M059J (cell line): ENCODE results near the gene NPC1. TPM values are rescaled to one million over a fixed set of nuclear protein-coding genes. Genes with fewer than 3 reads are reported as not detected.
A peak's percentile ranks its signal among the peaks of the same experiment; 100 is the strongest.

ENCODE experiments used
- DNase-seq: peaks from one replicate; pipeline ENCODE4 v3.0.0-alpha.2; 2012; ENCODE audit warnings: low read depth
- total RNA-seq: library from RNA; depleted of rRNA; stranded (reverse); fragments of >200 nt; shearing (Covaris generic); gene quantifications from 2 replicates; pipeline ENCODE4 v1.2.3, GENCODE V29; 2014; rRNA removed

The NPC1 gene
- total RNA-seq, 1 experiment from 2014 or later, result 77.6 TPM

DNA sequence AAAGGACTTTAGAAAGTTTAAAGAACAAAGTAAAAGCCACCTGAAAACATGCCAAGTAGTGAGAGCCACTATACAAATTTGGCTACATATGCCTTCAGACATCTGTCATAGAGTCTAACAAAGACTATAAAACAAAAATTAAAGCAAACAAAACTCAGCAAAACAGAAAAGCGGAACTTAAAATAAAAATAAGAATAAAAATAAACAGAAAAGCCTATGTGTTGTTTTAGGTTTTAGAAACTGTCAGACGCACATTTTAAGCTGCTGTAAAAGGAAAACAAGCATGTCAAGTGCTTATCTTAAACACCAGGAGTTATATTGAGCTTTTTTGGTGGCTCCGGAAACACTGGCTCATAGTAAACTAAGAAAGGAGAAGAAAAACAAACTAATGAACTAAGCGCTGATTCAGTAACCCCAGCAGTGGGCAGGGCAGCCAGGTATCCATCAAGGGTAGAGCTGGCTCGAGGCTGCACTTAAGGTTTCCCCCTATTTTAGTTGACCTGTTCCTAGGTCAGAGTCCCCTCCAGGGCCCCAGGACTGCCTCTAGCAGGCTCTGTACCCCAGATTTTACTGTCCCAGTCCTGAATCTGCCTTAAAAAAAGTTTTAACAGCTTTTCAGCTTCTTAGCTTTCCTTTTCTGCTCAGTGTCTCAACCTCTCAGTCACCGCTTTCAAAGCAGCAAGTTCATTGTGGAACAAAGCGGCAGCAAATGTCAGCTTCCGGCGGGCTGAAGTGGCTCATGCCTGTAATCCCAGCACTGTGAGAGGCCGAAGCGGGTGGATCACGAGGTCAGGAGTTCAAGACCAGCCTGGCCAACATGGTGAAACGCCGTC, 98.4 kb downstream of the NPC1 start:
- DNase-seq, result peak; percentile 70

DNA sequence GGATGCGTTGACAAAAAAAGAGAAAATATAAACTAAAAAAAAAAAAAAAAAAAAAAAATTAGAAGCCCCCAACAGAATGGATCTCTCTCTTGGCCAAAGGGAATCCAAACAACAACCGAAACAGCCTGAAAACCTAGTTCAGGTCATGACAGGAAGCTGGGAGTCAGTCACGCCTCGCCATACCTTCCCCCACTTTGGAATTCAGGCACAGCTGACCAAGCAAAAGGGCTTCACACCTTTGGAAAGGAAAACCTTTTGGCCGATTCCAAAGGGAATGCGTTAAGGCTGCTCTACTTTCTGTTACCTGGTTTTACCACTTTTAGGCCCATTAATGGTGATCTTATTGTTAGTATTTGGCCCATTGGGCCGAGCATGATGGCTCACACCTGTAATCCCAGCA, 100.9 kb downstream of the NPC1 start:
- no peak for DNase-seq

DNA sequence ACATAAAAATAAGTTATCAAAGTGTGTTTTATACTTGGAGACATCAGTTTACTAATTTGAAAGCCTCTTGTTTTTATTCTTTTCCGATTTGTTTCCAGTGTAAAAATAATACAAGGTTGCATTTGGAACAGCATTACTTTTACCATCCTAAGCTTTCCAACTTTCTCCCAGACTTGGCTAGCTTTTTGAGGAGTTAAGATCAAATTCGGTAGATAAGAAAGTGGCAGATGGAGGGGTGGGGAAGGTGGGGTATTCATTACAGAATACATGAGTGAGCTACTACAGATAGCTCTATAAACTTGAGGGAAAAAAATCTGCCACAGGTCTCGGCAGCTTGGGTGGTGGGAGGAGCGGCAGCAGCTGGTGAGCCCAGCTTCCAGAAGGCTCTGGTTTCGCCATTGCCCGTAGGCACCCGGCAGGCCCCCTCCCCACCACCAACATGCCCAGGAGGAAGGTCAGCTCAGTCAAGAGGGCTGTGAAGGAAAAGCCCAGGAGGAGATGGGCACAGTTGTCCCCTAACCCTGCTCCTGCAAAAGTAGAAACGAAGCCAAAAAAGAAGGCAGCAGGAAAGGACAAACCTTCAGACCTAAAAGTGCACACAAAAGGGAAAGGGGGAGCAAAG, 101.6 kb downstream of the NPC1 start:
- no peak for DNase-seq

Other genes starting within 250 kb of the NPC1 start
- gene RIOK3, start 133.2 kb downstream of the NPC1 start, total RNA-seq, result 61.7 and 64.3 TPM in 2 replicates
- 39.1 and 44.7 TPM in 2 replicates for gene RMC1, start 83.0 kb downstream of the NPC1 start, total RNA-seq
- 8.3 and 10.6 TPM in 2 replicates for gene ANKRD29, start 76.4 kb upstream of the NPC1 start, total RNA-seq
- 1.8 and 2.4 TPM in 2 replicates for gene LAMA3, start 102.9 kb upstream of the NPC1 start, total RNA-seq